ENCODE data around the gene BANK1.

Gene BANK1

DNA sequence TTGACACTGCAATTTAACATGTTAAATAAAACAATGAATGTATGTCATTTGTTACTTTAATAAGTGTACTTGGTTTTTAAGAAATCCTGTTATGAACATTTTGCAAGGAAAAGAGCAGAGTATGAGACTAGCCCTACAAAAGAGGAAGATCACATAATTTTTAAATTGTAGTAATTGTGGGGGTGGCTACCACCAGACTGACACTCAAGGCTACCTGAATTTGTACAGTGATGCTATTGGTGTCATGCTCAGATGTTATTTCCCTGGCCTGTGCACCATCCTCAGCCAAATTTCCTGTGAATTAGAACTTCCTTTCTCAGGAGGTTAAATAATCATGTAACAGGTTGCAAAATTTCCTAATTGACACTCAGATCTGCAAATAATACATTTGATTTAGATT is 157.5 kb downstream of the BANK1 start:
- H3K4me1 ChIP-seq (ENCODE audit: control insufficient read depth, low read depth, low read length) = peaks cover 42% of the 10 kb centered on the region
- no peaks in the 10 kb centered on the region for H3K9me3 ChIP-seq (ENCODE audit: control insufficient read depth, low read depth, low read length)
- no peak overlapping the region for H3K27ac ChIP-seq (ENCODE audit: low read length)
- H3K9ac ChIP-seq (ENCODE audit: low read length) = no peak overlapping the region
- H3K27me3 ChIP-seq (ENCODE audit: control insufficient read depth, insufficient read depth, low read length) = no peaks in the 10 kb centered on the region
- no peak overlapping the region for H3K4me3 ChIP-seq (ENCODE audit: low read length)
- H3K36me3 ChIP-seq (ENCODE audit: control insufficient read depth, low read depth, low read length) = no peaks in the 10 kb centered on the region

DNA sequence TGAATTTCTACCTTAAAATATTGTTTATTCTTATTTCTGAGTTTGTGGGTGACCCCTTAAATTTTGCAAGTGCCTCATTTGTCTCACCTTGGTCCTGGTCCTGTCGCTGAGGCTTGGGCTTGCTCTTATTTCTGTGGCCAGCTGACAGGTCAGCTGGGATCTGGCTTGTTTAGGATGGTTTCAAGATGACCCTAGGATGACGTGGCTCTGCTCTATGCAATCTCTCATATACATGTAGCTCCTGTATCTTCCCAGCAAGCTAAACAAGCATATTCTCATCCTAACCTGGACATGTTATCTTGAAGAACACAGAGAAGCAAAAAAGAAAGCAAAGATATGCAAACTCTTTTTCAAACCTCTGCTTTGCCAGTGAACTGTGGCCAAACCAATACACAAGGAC is 158.4 kb downstream of the BANK1 start:
- H3K4me1 ChIP-seq (ENCODE audit: control insufficient read depth, low read depth, low read length) = peaks cover 49% of the 10 kb centered on the region

DNA sequence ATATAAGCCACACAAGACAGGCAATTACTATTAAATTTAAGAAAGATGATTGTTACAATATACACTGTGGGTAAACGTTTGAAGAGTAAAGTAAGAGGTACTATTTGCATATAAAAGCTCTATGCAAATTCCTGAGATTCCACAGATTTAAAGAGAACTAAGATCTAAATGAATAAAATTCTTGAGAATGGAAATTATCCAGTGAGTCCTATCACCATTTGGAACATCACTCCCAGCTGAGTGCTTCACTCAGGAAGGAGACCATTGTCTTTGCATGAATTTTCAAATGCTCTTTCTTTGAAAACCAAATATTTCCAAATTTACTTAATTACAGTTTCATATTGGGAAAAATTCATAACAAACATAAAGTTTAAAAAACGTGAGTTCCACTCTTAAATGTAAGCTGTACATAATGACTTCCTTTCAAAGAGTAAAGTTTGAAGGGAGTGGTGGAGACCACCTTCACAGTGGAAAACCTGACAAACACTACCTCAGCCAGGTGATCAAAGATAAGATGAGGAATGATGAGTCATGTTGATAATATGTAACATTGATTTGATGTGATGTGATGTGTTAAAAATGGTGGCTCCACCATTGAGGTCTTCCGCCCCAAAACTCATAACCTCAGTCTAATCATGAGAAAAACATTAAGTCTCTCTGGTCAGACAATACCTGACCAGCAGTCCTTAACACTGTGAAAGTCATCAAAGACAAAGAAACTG is 159.9 kb downstream of the BANK1 start:
- peak overlapping the region; percentile 46 for H3K27ac ChIP-seq (ENCODE audit: low read length)
- no peaks in the 10 kb centered on the region for H3K27me3 ChIP-seq (ENCODE audit: control insufficient read depth, insufficient read depth, low read length)
- no peak overlapping the region for H3K9ac ChIP-seq (ENCODE audit: low read length)
- H3K4me3 ChIP-seq (ENCODE audit: low read length) = no peak overlapping the region
- H3K36me3 ChIP-seq (ENCODE audit: control insufficient read depth, low read depth, low read length) = no peaks in the 10 kb centered on the region
- no peaks in the 10 kb centered on the region for H3K9me3 ChIP-seq (ENCODE audit: control insufficient read depth, low read depth, low read length)
- H3K4me1 ChIP-seq (ENCODE audit: control insufficient read depth, low read depth, low read length) = peaks cover 42% of the 10 kb centered on the region

More for the DNA sequence above, 158.4 kb downstream of the BANK1 start:
- H3K4me3 ChIP-seq (ENCODE audit: low read length) = no peak overlapping the region
- no peak overlapping the region for H3K9ac ChIP-seq (ENCODE audit: low read length)
- no peaks in the 10 kb centered on the region for H3K36me3 ChIP-seq (ENCODE audit: control insufficient read depth, low read depth, low read length)
- H3K9me3 ChIP-seq (ENCODE audit: control insufficient read depth, low read depth, low read length) = no peaks in the 10 kb centered on the region
- no peak overlapping the region for H3K27ac ChIP-seq (ENCODE audit: low read length)
- no peaks in the 10 kb centered on the region for H3K27me3 ChIP-seq (ENCODE audit: control insufficient read depth, insufficient read depth, low read length)

DNA sequence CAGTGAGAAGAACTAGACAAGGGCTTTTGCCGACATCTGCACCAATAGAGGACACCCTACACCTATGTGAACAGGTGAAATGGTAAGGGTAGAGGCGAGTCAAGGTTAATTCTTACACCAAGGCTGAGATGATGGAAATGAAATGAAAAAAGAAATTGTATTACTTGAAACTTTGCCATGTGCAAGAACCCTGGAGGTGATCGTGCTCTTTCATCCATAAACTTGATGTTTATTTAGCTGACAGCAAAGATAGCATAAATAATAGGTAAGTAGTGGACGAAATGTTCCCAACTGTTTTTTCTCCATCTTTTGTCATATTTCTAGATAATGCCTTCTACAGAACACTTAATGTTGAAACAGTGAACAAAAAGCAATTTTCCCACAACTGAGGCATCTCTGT is 162.5 kb downstream of the BANK1 start:
- Histone ChIP-seq H3K36me3 (ENCODE audit: control insufficient read depth, low read depth, low read length) (no peaks in the 10 kb centered on the region), H3K9me3 (ENCODE audit: control insufficient read depth, low read depth, low read length) (no peaks in the 10 kb centered on the region), H3K9ac (ENCODE audit: low read length) (no peak overlapping the region), H3K27me3 (ENCODE audit: control insufficient read depth, insufficient read depth, low read length) (no peaks in the 10 kb centered on the region), H3K27ac (ENCODE audit: low read length) (no peak overlapping the region), H3K4me3 (ENCODE audit: low read length) (no peak overlapping the region), H3K4me1 (ENCODE audit: control insufficient read depth, low read depth, low read length) (peaks cover 39% of the 10 kb centered on the region)

DNA sequence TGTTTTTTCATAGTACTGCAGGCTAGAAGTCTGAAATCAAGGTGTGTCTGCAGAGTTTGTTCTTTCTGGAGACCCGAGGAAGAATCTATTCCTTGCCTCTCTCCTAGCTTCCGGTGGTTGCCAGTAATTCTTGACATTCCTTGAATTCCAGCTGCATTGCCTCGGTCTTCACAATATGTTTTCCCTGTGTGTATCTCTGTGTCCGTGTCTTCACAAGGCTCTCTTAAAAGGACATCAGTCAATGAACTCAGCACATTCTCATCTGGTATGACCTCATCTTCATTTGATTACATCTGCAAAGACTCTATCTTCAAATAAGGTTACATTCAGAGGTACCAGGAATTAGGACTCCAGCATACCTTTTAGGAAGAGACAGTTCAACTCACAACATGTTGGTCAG is 163.4 kb downstream of the BANK1 start:
- peaks cover 38% of the 10 kb centered on the region for H3K4me1 ChIP-seq (ENCODE audit: control insufficient read depth, low read depth, low read length)
- H3K27ac ChIP-seq (ENCODE audit: low read length) = peak overlapping the region; percentile 25
- no peaks in the 10 kb centered on the region for H3K36me3 ChIP-seq (ENCODE audit: control insufficient read depth, low read depth, low read length)
- no peaks in the 10 kb centered on the region for H3K9me3 ChIP-seq (ENCODE audit: control insufficient read depth, low read depth, low read length)
- no peaks in the 10 kb centered on the region for H3K27me3 ChIP-seq (ENCODE audit: control insufficient read depth, insufficient read depth, low read length)
- H3K9ac ChIP-seq (ENCODE audit: low read length) = no peak overlapping the region
- no peak overlapping the region for H3K4me3 ChIP-seq (ENCODE audit: low read length)

DNA sequence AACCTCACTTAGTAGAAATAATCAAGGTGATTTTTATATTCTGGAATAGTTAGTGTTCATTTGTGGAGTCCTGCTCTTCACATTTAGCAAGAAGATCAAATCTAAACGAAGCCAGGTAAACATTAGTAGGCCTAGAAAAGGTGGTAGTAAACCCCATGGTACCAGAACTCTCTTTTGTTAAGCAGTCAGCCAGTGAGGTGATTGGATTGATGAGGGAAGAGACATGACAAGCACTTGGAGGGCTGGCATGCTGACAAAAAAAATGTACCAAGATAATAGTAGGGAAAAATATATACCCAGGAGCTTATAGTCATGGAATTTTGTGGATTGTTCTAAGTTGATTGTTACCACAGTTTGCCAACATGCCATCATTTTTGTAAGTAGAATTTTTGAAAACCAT is 163.8 kb downstream of the BANK1 start:
- no peaks in the 10 kb centered on the region for H3K27me3 ChIP-seq (ENCODE audit: control insufficient read depth, insufficient read depth, low read length)
- H3K27ac ChIP-seq (ENCODE audit: low read length) = peak overlapping the region; percentile 25
- no peaks in the 10 kb centered on the region for H3K36me3 ChIP-seq (ENCODE audit: control insufficient read depth, low read depth, low read length)
- peaks cover 34% of the 10 kb centered on the region for H3K4me1 ChIP-seq (ENCODE audit: control insufficient read depth, low read depth, low read length)
- H3K4me3 ChIP-seq (ENCODE audit: low read length) = no peak overlapping the region
- no peaks in the 10 kb centered on the region for H3K9me3 ChIP-seq (ENCODE audit: control insufficient read depth, low read depth, low read length)
- no peak overlapping the region for H3K9ac ChIP-seq (ENCODE audit: low read length)

DNA sequence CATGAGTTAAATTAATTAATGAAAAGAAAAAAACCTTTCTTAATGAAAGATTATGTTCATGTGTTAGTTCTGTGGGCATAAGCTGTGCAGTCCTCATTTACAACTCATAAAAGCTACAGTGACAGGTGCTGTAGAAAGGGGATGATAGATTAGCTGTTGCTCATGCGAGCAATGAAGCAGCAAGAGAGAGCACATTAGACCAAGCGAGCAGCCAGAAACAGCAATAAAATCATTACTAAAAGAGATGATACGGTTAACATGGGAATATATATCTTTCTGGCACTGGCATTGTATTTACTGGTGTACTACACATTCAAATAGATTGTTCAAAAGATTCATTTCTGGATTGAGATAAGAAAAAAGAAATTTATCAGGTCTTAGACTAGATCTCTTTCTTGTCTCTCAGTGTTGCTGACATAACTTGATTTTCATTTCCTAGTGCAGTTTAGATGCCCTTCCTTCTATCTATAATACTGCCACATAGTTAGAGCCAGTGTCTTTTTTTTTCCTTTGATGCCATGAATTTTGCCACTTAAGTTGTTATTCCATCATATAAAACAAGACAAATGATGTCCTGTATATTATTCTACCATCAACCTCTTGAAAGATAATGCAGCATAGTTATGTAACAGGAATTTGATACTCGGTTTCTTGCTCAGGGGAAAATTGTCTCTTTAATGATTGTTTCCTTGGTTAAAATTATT is 164.6 kb downstream of the BANK1 start:
- no peak overlapping the region for H3K27ac ChIP-seq (ENCODE audit: low read length)
- H3K9ac ChIP-seq (ENCODE audit: low read length) = no peak overlapping the region
- no peaks in the 10 kb centered on the region for H3K27me3 ChIP-seq (ENCODE audit: control insufficient read depth, insufficient read depth, low read length)
- H3K9me3 ChIP-seq (ENCODE audit: control insufficient read depth, low read depth, low read length) = no peaks in the 10 kb centered on the region
- H3K36me3 ChIP-seq (ENCODE audit: control insufficient read depth, low read depth, low read length) = no peaks in the 10 kb centered on the region
- peaks cover 28% of the 10 kb centered on the region for H3K4me1 ChIP-seq (ENCODE audit: control insufficient read depth, low read depth, low read length)
- H3K4me3 ChIP-seq (ENCODE audit: low read length) = no peak overlapping the region

DNA sequence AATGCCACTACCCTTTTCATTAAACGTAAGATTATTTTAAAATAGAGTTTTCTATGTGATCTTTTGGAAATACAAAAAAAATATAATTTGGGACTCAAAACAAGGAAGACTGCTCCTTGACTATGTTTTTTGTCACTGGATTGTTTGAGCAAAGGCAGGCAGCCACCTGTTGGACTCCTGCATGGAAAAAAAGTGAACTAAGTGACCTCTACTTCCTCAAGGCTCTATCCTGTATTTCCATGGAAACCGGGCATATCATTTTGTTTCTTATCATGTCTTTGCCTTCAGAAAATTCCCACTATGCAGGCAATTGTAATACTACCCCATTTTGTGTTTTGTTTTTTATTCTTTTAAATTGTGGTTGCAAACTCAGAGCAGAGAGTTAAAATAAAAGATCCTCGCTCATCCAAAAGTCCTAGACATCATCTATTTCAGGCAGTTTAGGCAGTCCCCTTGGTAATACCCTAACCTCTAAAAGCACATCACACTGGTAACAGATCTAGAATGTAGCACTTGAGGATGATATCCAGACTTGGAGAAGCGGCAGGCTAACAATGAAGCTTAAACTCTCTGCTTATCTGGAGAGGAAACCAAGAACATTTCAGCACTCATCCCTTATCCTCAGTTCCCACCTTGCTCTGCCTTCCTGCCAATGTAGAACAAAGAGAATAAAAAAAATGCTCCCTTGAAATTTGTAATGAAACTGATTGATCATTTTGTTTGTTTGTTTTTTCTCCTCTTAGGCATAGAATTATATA is 165.7 kb downstream of the BANK1 start:
- no peaks in the 10 kb centered on the region for H3K27me3 ChIP-seq (ENCODE audit: control insufficient read depth, insufficient read depth, low read length)
- no peak overlapping the region for H3K27ac ChIP-seq (ENCODE audit: low read length)
- no peak overlapping the region for H3K4me3 ChIP-seq (ENCODE audit: low read length)
- peaks cover 19% of the 10 kb centered on the region for H3K4me1 ChIP-seq (ENCODE audit: control insufficient read depth, low read depth, low read length)
- H3K36me3 ChIP-seq (ENCODE audit: control insufficient read depth, low read depth, low read length) = no peaks in the 10 kb centered on the region
- no peak overlapping the region for H3K9ac ChIP-seq (ENCODE audit: low read length)
- no peaks in the 10 kb centered on the region for H3K9me3 ChIP-seq (ENCODE audit: control insufficient read depth, low read depth, low read length)

DNA sequence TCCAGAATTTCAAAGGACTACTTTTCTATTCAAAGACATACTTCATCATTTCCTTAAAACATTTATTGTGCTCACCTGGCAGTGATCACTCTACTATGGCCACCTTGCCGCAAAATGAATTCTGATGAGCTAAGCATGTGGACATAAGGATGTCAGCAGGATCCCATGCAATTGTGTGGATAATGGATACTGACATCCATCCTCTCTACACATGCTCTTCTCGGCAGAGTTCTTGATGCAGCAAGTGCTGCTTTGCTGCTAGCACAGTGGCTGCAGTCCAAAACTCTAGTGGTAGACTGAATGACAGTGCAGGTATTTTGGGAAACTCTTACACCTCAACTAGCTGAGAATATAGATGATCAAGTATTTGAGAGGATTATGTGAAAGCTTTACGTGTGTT is 168.0 kb downstream of the BANK1 start:
- Histone ChIP-seq H3K36me3 (ENCODE audit: control insufficient read depth, low read depth, low read length) (no peaks in the 10 kb centered on the region), H3K4me3 (ENCODE audit: low read length) (no peak overlapping the region), H3K27ac (ENCODE audit: low read length) (no peak overlapping the region), H3K27me3 (ENCODE audit: control insufficient read depth, insufficient read depth, low read length) (no peaks in the 10 kb centered on the region), H3K4me1 (ENCODE audit: control insufficient read depth, low read depth, low read length) (peaks cover 12% of the 10 kb centered on the region), H3K9ac (ENCODE audit: low read length) (no peak overlapping the region), H3K9me3 (ENCODE audit: control insufficient read depth, low read depth, low read length) (no peaks in the 10 kb centered on the region)

DNA sequence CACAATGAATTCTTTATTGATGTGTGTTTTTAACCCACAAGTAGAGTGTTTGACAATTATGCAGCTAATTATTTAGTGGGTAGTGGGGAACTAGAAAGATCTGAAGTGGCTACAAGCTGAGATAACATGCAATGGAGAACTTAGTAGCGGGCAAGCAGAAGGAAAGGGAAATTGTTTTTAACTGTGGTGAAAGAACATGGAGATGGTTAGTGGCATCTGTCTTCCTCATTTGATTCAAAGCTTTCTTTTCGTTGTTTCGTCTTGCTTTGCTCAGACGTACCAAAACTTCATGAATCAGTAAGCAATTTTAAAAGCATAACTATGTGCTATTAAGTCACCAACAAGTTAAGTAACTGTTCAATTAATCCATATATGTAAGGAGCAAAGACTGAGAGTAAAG is 169.9 kb downstream of the BANK1 start:
- no peak overlapping the region for H3K9ac ChIP-seq (ENCODE audit: low read length)
- no peaks in the 10 kb centered on the region for H3K9me3 ChIP-seq (ENCODE audit: control insufficient read depth, low read depth, low read length)
- no peak overlapping the region for H3K27ac ChIP-seq (ENCODE audit: low read length)
- H3K36me3 ChIP-seq (ENCODE audit: control insufficient read depth, low read depth, low read length) = no peaks in the 10 kb centered on the region
- no peaks in the 10 kb centered on the region for H3K27me3 ChIP-seq (ENCODE audit: control insufficient read depth, insufficient read depth, low read length)
- H3K4me3 ChIP-seq (ENCODE audit: low read length) = no peak overlapping the region
- H3K4me1 ChIP-seq (ENCODE audit: control insufficient read depth, low read depth, low read length) = no peaks in the 10 kb centered on the region

DNA sequence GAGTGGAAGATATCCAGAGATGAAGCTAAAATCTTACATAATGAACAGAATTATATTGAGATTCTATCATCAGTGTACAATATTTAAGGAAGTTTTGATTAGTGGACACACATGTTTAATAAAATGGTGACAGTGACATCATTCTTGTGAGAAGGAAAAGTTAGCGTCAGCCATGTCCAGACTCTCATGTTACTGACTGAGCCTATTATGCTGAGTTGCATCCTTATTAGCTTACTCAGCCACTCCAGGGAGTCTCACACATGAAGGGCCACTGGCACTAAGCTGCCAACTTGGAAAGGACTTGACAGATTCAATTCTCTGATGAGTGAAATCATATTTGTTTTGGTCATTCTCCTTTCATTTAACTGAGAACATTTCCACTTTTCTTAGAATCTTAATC is 170.6 kb downstream of the BANK1 start:
- no peaks in the 10 kb centered on the region for H3K4me1 ChIP-seq (ENCODE audit: control insufficient read depth, low read depth, low read length)
- H3K27me3 ChIP-seq (ENCODE audit: control insufficient read depth, insufficient read depth, low read length) = no peaks in the 10 kb centered on the region
- no peak overlapping the region for H3K27ac ChIP-seq (ENCODE audit: low read length)

More for the DNA sequence above, 170.6 kb downstream of the BANK1 start:
- Histone ChIP-seq H3K36me3 (ENCODE audit: control insufficient read depth, low read depth, low read length) (no peaks in the 10 kb centered on the region), H3K9me3 (ENCODE audit: control insufficient read depth, low read depth, low read length) (no peaks in the 10 kb centered on the region), H3K9ac (ENCODE audit: low read length) (no peak overlapping the region), H3K4me3 (ENCODE audit: low read length) (no peak overlapping the region)
